IMR-90 (cell line): ENCODE measurements around the gene TOB2. TPM values are rescaled to one million over a fixed set of nuclear protein-coding genes. Genes with fewer than 3 reads are reported as not detected.
A peak's percentile ranks its signal among the peaks of the same experiment; 100 is the strongest.

Experiments used
- ATAC-seq: fragments of 200-7000 bp; cut with Tn5 transposase; 2 replicates; pipeline ENCODE4 v1.9.1; 2020; ENCODE audit warnings: low read depth, mild to moderate bottlenecking, moderate library complexity
- BruUV-seq: library from RNA; stranded (reverse); fragments of 400-500 nt; replicated peaks from 2 replicates; lab custom pipeline; 2021; lab: Mats Ljungman, UMichigan
- CTCF ChIA-PET: fragments of 300-600 bp; formaldehyde crosslinking; extraction: SDS; loops from one replicate; lab custom pipeline; 2021; ENCODE audit warnings: antibody characterized with exemption; lab: Yijun Ruan, JAX
- POLR2A ChIA-PET: fragments of 300-600 bp; sonication (Branson Sonifier 250); formaldehyde crosslinking; loops from one replicate; lab custom pipeline; 2022; ENCODE audit warnings: antibody characterized with exemption; ENCODE audit not compliant: unreplicated experiment; lab: Charles Lee
- DNase-seq: peaks from one replicate; pipeline ENCODE4 v3.0.0; 2013
- H2AFZ ChIP-seq: replicated peaks from 2 replicates; pipeline ENCODE3; 2013; ENCODE audit warnings: low read length, mild to moderate bottlenecking; ENCODE audit not compliant: poor library complexity
- H2AK5ac ChIP-seq: 2 replicates; pipeline ENCODE4 v1.6.1; 2013; ENCODE audit warnings: low read depth, low read length, inconsistent platforms
- H2AK9ac ChIP-seq: replicated peaks from 2 replicates; pipeline ENCODE3; 2013; ENCODE audit warnings: mild to moderate bottlenecking, low read depth, low read length, moderate library complexity; ENCODE audit not compliant: poor library complexity
- H2BK120ac ChIP-seq: 2 replicates; pipeline ENCODE4 v1.6.1; 2013; ENCODE audit warnings: low read depth, low read length, inconsistent platforms
- H2BK15ac ChIP-seq: 3 replicates; pipeline ENCODE4 v1.6.1; 2013; ENCODE audit warnings: low read depth, low read length, inconsistent platforms
- H2BK20ac ChIP-seq: 2 replicates; pipeline ENCODE4 v1.6.1; 2013; ENCODE audit warnings: low read depth, mild to moderate bottlenecking, inconsistent platforms, low read length, moderate library complexity
- H2BK5ac ChIP-seq: 2 replicates; pipeline ENCODE4 v1.6.1; 2013; ENCODE audit warnings: mild to moderate bottlenecking, low read depth, low read length, inconsistent platforms; ENCODE audit not compliant: poor library complexity, severe bottlenecking
- H3K14ac ChIP-seq: replicated peaks from 2 replicates; pipeline ENCODE4 v1.6.1; 2013; ENCODE audit warnings: low read depth, low read length, inconsistent platforms
- H3K18ac ChIP-seq: 2 replicates; pipeline ENCODE4 v1.6.1; 2013; ENCODE audit warnings: low read depth, low read length, control low read depth
- H3K23ac ChIP-seq: 2 replicates; pipeline ENCODE4 v1.6.1; 2013; ENCODE audit warnings: low read depth, low read length, inconsistent platforms
- H3K27ac ChIP-seq: 2 replicates; pipeline ENCODE4 v1.5.1; 2013; ENCODE audit warnings: mild to moderate bottlenecking, control low read depth, low read length; ENCODE audit not compliant: insufficient read depth
- H3K27me3 ChIP-seq: 2 replicates; pipeline ENCODE4 v1.6.1; 2013; ENCODE audit warnings: low read length; ENCODE audit not compliant: control insufficient read depth, insufficient read depth
- H3K36me3 ChIP-seq: 2 replicates; pipeline ENCODE4 v1.6.1; 2013; ENCODE audit warnings: low read length, mixed read lengths; ENCODE audit not compliant: control insufficient read depth, insufficient read depth
- H3K4ac ChIP-seq: 2 replicates; pipeline ENCODE4 v1.6.1; 2013; ENCODE audit warnings: low read depth, low read length, inconsistent platforms
- H3K4me1 ChIP-seq: 2 replicates; pipeline ENCODE4 v1.6.1; 2013; ENCODE audit warnings: low read length, mixed read lengths; ENCODE audit not compliant: control insufficient read depth, insufficient read depth
- H3K4me2 ChIP-seq: 2 replicates; pipeline ENCODE4 v1.6.1; 2013; ENCODE audit warnings: low read depth, mild to moderate bottlenecking, control low read depth, low read length, moderate library complexity
- H3K4me3 ChIP-seq: 2 replicates; pipeline ENCODE4 v1.5.1; 2013; ENCODE audit warnings: low read depth, mild to moderate bottlenecking, control low read depth, low read length, moderate library complexity; ENCODE audit not compliant: insufficient read depth
- H3K56ac ChIP-seq: 2 replicates; pipeline ENCODE4 v1.6.1; 2013; ENCODE audit warnings: low read length, inconsistent platforms; ENCODE audit not compliant: insufficient read depth; ENCODE audit errors: extremely low read depth
- H3K79me1 ChIP-seq, 2 experiments: 2 replicates each; pipeline ENCODE4 v1.6.1; 2013; ENCODE audit warnings: low read length in 2 of 2, inconsistent platforms in 1 of 2, low read depth in 1 of 2
- H3K9ac ChIP-seq: 2 replicates; pipeline ENCODE4 v1.6.1; 2013; ENCODE audit warnings: low read depth, low read length, control low read depth
- H3K9me1 ChIP-seq: 2 replicates; pipeline ENCODE4 v1.6.1; 2013; ENCODE audit warnings: low read length, inconsistent platforms; ENCODE audit not compliant: insufficient read depth
- H3K9me3 ChIP-seq: 2 replicates; pipeline ENCODE4 v1.6.1; 2013; ENCODE audit warnings: low read length; ENCODE audit not compliant: control insufficient read depth, insufficient read depth
- H4K20me1 ChIP-seq: 2 replicates; pipeline ENCODE4 v1.6.1; 2013; ENCODE audit warnings: low read length, inconsistent platforms; ENCODE audit not compliant: insufficient read depth
- H4K5ac ChIP-seq: 2 replicates; pipeline ENCODE4 v1.6.1; 2013; ENCODE audit warnings: mild to moderate bottlenecking, low read depth, low read length, control low read depth
- H4K8ac ChIP-seq, 2 experiments: 2 replicates each; pipeline ENCODE4 v1.6.1; 2013; ENCODE audit warnings: low read depth in 2 of 2, low read length in 2 of 2, control low read depth in 1 of 2, inconsistent platforms in 1 of 2
- H4K91ac ChIP-seq: 2 replicates; pipeline ENCODE4 v1.6.1; 2013; ENCODE audit warnings: low read depth, low read length, inconsistent platforms; ENCODE audit not compliant: insufficient read depth
- CEBPB ChIP-seq: IDR thresholded peaks from 2 replicates; pipeline ENCODE4 v1.6.1; 2012; ENCODE audit warnings: low read depth, low read length, improper control_type of control experiment
- FOS ChIP-seq: fragments of 150-350 bp; IDR thresholded peaks from 2 replicates; pipeline ENCODE4 v1.6.1; 2016; ENCODE audit warnings: low read depth, low read length
- MAFK ChIP-seq: IDR thresholded peaks from 2 replicates; pipeline ENCODE4 v1.6.1; 2012; ENCODE audit warnings: low read depth, low read length, improper control_type of control experiment
- RFX5 ChIP-seq: IDR thresholded peaks from 2 replicates; pipeline ENCODE4 v1.8.0; 2012; ENCODE audit warnings: low read depth, mild to moderate bottlenecking, low read length, moderate library complexity
- WGBS, 2 experiments: methylation state at CpG; one replicate each; pipeline versions ENCODE4 v1.1.5 to v1.1.7; 2013; ENCODE audit warnings: missing lambda C conversion rate in 2 of 2; ENCODE audit not compliant: insufficient read length in 1 of 2; ENCODE audit errors: extremely low coverage in 2 of 2; 5-methylcytosine and 5-hydroxymethylcytosine counted together
- dilution Hi-C: fragments of 300-500 bp; cut with HindIII; formaldehyde crosslinking; loops from one replicate; pipeline ENCODE4 v1.14.3; 2018; ENCODE audit warnings: low sequenced_read_pairs; ENCODE audit not compliant: unreplicated experiment
- in situ Hi-C: fragments of 300-500 bp; cut with MboI; formaldehyde crosslinking; loops from 3 replicates; pipeline ENCODE4 v1.14.3; 2019; ENCODE audit warnings: low sequenced_read_pairs, inconsistent platforms, mixed read lengths
- intact Hi-C: fragments of 100-400 bp; cut with micrococcal nuclease; formaldehyde crosslinking; loops from 2 replicates; pipeline ENCODE4 v1.10.0; 2022
- polyA plus RNA-seq, 3 experiments: library from polyadenylated mRNA; depleted of rRNA; stranded (reverse); fragments of >200 nt; gene quantifications; 2 replicates each; pipeline ENCODE4 v1.2.3, GENCODE V29; 2012; ENCODE audit warnings: low replicate concordance in 1 of 3
- total RNA-seq: library from RNA; depleted of rRNA; stranded (reverse); fragments of >200 nt; gene quantifications from 2 replicates; pipeline ENCODE4 v1.2.3, GENCODE V29; 2012
- TF ChIP-seq, protein P1 (sequence below): fragments of 150-350 bp; IDR thresholded peaks from 2 replicates; pipeline ENCODE4 v1.6.1; 2016; ENCODE audit warnings: low read depth, mild to moderate bottlenecking, low read length, moderate library complexity, borderline replicate concordance
- TF ChIP-seq, protein P2 (sequence below): conservative IDR thresholded peaks from 2 replicates; pipeline ENCODE4 v1.5.1; 2012; ENCODE audit warnings: mild to moderate bottlenecking, low read depth, low read length, improper control_type of control experiment

TOB2 gene
- total and polyA plus RNA-seq, 2 of the 4 experiments (the other 2 are of a cell fraction): 17.4 to 23.3 TPM

- no peak for TF ChIP-seq MAFK
Measured at GRCh38 chr22:41482319-41482935, 35.8 kb upstream of the TOB2 start (continued).

DNA sequence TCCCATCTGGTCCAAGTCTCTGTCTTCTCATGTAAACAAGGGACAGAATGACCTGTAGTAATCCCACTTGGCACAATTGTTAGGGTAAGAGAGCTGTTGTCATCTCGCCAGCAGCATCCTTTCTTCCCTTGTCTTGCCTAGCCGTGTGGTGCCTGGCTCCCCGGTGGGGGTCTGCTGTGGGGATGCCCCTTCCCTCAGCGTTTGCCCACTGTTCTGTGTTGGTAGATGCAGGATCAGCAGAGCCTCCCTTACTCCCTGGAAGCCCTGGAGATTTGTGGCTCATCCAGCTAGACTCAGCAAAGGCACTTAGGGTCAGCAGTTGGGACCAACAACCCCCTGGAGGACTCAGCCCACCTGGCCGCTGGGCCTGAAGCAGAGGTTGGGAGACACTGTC lies 35.3 kb upstream of the TOB2 start:
- BruUV-seq: no TSS peak
- Histone ChIP-seq H3K56ac (no peak overlapping the region), H3K4me2 (no peak overlapping the region), H2BK5ac (no peak overlapping the region), H4K20me1 (peaks cover 52% of the 10 kb centered on the region), H3K27ac (no peak overlapping the region), H3K18ac (no peak overlapping the region), H2AK9ac (peak overlapping the region; percentile 20), H4K91ac (no peak overlapping the region), H3K79me1 (peaks cover 22 to 86% of the 10 kb centered on the region in 2 experiments), H2BK120ac (peak overlapping the region; percentile 17), H3K36me3 (no peaks in the 10 kb centered on the region), H3K14ac (no peak overlapping the region), H3K9me3 (no peaks in the 10 kb centered on the region), H2AK5ac (no peak overlapping the region), H3K23ac (no peak overlapping the region), H4K8ac (no peak overlapping the region), H3K4ac (no peak overlapping the region), H2BK15ac (no peak overlapping the region), H3K4me1 (peaks cover 40% of the 10 kb centered on the region), H2AFZ (no peak overlapping the region), H3K4me3 (no peak overlapping the region), H3K9me1 (peaks cover 29% of the 10 kb centered on the region), H3K27me3 (no peaks in the 10 kb centered on the region), H3K9ac (no peak overlapping the region), H2BK20ac (no peak overlapping the region), H4K5ac (no peak overlapping the region)
- TF ChIP-seq, protein P1, sequence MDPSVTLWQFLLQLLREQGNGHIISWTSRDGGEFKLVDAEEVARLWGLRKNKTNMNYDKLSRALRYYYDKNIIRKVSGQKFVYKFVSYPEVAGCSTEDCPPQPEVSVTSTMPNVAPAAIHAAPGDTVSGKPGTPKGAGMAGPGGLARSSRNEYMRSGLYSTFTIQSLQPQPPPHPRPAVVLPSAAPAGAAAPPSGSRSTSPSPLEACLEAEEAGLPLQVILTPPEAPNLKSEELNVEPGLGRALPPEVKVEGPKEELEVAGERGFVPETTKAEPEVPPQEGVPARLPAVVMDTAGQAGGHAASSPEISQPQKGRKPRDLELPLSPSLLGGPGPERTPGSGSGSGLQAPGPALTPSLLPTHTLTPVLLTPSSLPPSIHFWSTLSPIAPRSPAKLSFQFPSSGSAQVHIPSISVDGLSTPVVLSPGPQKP: no peak
- no peak for TF ChIP-seq RFX5
- TF ChIP-seq, protein P2, sequence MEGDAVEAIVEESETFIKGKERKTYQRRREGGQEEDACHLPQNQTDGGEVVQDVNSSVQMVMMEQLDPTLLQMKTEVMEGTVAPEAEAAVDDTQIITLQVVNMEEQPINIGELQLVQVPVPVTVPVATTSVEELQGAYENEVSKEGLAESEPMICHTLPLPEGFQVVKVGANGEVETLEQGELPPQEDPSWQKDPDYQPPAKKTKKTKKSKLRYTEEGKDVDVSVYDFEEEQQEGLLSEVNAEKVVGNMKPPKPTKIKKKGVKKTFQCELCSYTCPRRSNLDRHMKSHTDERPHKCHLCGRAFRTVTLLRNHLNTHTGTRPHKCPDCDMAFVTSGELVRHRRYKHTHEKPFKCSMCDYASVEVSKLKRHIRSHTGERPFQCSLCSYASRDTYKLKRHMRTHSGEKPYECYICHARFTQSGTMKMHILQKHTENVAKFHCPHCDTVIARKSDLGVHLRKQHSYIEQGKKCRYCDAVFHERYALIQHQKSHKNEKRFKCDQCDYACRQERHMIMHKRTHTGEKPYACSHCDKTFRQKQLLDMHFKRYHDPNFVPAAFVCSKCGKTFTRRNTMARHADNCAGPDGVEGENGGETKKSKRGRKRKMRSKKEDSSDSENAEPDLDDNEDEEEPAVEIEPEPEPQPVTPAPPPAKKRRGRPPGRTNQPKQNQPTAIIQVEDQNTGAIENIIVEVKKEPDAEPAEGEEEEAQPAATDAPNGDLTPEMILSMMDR: no peak
- no peak for TF ChIP-seq FOS
- TF ChIP-seq CEBPB: no peak
- WGBS, 2 experiments: 89% methylated on average over 1 of the region's 5 CpGs; no CpG with 5 or more reads in 1 of the 2 experiments
- in situ Hi-C loops: no loop called here
- POLR2A ChIA-PET: no interaction called here
- dilution Hi-C loops: no loop called here
- ATAC-seq: no peak
- intact Hi-C loops: no loop called here
- DNase-seq: no peak
- CTCF ChIA-PET: no interaction called here
